Kidney epithelial cell (primary cell): ENCODE measurements around the gene FRMD1. TPM values are rescaled to one million over a fixed set of nuclear protein-coding genes. Genes with fewer than 3 reads are reported as not detected.

ENCODE experiments used
- DNase-seq: peaks from one replicate; pipeline ENCODE4 v3.0.0-alpha.2; 2010; ENCODE audit warnings: low read depth
- H3K27me3 ChIP-seq: 2 replicates; pipeline ENCODE4 v1.6.0; 2011; ENCODE audit warnings: low read length; ENCODE audit not compliant: control insufficient read depth, insufficient read depth
- H3K36me3 ChIP-seq: 2 replicates; pipeline ENCODE4 v1.5.1; 2011; ENCODE audit warnings: low read length; ENCODE audit not compliant: control insufficient read depth, insufficient read depth
- H3K4me3 ChIP-seq: 2 replicates; pipeline ENCODE4 v1.5.1; 2011; ENCODE audit warnings: low read depth, mild to moderate bottlenecking, control low read depth, low read length
- total RNA-seq: library from RNA; depleted of rRNA; stranded (reverse); fragments of >200 nt; gene quantifications from 2 replicates; pipeline ENCODE4 v1.2.3, GENCODE V29; 2015
- TF ChIP-seq, protein P1 (sequence below): IDR thresholded peaks from 2 replicates; pipeline ENCODE4 v1.5.1; 2011; ENCODE audit warnings: mild to moderate bottlenecking, moderate library complexity, low read length, control low read depth, inconsistent platforms; ENCODE audit not compliant: insufficient read depth, poor library complexity, severe bottlenecking

Gene FRMD1
- total RNA-seq, 1 donor from 2014 or later = not detected

DNA sequence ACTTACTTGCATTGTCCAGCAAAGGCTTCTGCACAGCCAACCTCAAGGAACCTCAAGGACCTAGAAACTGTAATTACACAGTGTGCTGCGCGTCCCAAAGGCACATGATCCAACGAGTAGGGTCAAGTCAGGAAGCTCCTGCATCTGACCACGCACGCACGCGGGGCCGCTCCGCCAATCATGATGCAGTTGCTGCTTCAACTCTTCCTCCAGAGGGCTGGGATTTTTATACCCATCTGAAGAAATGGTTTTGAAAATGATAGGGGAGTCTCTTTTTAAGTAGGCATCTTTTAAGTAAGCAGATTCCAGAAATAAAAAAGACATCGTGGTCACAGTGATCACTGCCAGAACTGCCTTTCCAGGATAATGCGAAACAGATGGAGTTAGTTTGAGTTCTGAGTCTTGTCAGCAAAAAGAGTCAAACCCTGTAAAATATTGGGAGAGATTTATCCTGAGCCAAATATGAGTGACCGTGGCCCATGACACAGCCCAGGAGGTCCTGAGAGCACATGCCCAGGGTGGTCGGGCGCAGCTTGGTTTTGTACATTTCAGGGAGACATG lies 47.5 kb downstream of the FRMD1 start:
- Histone ChIP-seq H3K4me3 (no peak overlapping the region), H3K27me3 (no peaks in the 10 kb centered on the region), H3K36me3 (no peaks in the 10 kb centered on the region)
- no peak for DNase-seq
- TF ChIP-seq, protein P1, sequence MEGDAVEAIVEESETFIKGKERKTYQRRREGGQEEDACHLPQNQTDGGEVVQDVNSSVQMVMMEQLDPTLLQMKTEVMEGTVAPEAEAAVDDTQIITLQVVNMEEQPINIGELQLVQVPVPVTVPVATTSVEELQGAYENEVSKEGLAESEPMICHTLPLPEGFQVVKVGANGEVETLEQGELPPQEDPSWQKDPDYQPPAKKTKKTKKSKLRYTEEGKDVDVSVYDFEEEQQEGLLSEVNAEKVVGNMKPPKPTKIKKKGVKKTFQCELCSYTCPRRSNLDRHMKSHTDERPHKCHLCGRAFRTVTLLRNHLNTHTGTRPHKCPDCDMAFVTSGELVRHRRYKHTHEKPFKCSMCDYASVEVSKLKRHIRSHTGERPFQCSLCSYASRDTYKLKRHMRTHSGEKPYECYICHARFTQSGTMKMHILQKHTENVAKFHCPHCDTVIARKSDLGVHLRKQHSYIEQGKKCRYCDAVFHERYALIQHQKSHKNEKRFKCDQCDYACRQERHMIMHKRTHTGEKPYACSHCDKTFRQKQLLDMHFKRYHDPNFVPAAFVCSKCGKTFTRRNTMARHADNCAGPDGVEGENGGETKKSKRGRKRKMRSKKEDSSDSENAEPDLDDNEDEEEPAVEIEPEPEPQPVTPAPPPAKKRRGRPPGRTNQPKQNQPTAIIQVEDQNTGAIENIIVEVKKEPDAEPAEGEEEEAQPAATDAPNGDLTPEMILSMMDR = no peak

DNA sequence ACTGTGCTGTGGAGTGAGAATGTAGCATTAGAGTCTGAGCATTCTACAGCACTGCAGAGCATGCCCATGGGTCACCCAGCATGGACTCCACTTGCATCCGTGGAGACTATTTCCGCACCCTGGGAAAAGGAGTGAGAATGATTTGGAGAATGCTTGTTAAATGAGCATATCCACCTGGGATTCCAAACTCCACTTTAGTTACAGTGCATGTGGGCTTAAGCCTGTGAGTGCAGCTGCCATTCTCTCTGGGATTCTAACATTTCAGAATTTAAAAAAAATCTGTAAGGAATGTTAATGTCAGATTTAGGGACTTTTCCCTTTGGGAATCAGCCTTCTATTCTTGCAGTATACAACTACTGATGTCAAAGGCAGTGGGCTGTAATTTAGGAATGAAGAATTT lies 48.1 kb downstream of the FRMD1 start:
- Histone ChIP-seq H3K27me3 (no peaks in the 10 kb centered on the region), H3K36me3 (no peaks in the 10 kb centered on the region), H3K4me3 (no peak overlapping the region)
- DNase-seq = no peak
- TF ChIP-seq, protein P1 = no peak

DNA sequence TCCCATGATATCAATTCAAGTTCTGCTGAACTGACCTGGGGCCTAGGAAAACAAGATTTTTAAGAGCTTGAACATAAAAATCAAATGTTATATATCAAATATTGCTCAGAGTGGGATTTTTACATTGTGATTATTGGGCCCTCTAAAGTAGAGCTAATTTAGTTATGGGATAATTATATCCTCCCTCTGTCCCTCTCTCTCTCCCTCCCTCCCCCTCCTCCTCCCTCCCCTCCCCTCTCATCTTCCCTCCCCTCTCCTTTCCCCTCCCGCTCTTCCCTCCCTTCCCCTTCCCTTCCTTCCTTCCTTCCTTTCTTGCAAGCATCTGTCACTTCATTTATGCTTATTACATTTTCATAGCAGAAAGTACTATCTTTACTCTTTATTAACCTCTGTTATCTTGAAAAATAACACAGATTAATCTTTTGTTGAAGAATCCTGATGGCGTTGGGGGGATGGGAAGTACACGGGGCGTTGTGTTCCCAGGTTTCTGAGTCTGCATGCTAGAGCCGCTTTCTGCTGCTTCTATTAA lies 48.7 kb downstream of the FRMD1 start:
- no peak overlapping the region for H3K4me3 ChIP-seq
- TF ChIP-seq, protein P1 = no peak
- DNase-seq = no peak
- H3K36me3 ChIP-seq = no peaks in the 10 kb centered on the region
- H3K27me3 ChIP-seq = no peaks in the 10 kb centered on the region

DNA sequence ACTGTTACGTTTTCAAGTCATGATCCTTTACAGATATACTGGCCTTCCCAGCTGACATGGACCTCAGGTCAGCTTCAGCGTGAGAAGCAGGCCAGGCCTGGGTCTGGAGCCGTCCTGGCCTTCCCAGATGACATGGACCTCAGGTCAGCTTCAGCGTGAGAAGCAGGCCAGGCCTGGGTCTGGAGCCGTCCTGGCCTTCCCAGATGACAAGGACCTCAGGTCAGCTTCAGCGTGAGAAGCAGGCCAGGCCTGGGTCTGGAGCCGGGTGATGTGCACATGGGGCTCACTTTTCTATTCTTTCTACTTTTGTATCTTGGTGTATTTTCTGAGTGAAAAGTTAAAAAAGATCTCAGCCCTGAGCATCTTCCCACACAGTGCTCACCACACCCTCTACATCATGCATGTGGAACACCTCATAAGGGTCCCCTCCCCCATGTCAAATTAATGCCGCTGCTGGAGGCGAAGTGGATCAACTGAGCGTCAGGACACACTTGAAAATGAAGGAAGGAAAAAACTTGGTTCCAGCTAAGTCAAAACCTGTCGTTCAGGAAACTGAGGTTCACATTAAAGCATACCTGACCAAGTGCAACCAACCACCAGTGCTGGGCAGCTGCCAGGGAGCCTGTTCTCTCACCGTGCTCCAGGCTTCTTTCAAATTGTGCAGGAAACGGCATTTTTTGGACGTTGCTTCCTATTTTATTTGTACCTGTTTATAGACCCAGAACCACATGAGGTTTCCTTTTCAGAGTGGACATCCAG lies 49.4 kb downstream of the FRMD1 start:
- TF ChIP-seq, protein P1 = no peak
- peak; percentile 14 for DNase-seq
- Histone ChIP-seq H3K4me3 (no peak overlapping the region), H3K27me3 (no peaks in the 10 kb centered on the region), H3K36me3 (no peaks in the 10 kb centered on the region)

DNA sequence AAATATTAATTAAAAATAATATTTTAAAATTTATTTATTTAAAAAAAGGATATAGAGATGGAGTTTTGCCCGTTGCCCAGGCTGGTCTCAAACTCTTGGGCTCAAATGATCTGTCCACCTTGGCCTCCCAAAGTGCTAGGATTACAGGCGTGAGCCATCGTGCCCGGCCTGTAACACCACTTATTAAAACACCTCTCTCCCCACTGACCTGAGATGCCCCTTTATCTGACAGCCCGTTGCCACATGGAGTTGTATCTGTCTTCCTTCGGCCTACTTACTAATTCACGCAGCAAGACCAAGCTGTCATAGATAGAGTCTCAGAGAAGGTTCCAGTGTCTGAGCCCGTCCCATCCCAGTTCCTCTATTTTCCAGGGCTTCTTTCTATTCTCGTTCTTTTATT lies 50.8 kb downstream of the FRMD1 start:
- no peak overlapping the region for H3K4me3 ChIP-seq
- no peak for DNase-seq
- TF ChIP-seq, protein P1 = no peak
- H3K36me3 ChIP-seq = no peaks in the 10 kb centered on the region
- no peaks in the 10 kb centered on the region for H3K27me3 ChIP-seq
